ENCODE data around the gene HERC2. TPM values are rescaled to one million over a fixed set of nuclear protein-coding genes. Genes with fewer than 3 reads are reported as not detected.
"Not testable (repeated sequence)": the region's sequence is repeated elsewhere in the genome, so short reads cannot be mapped to it uniquely, and the experiment has no call there.

HERC2 gene
- total RNA-seq, 1 experiment from 2014 or later = 69.7 TPM

DNA sequence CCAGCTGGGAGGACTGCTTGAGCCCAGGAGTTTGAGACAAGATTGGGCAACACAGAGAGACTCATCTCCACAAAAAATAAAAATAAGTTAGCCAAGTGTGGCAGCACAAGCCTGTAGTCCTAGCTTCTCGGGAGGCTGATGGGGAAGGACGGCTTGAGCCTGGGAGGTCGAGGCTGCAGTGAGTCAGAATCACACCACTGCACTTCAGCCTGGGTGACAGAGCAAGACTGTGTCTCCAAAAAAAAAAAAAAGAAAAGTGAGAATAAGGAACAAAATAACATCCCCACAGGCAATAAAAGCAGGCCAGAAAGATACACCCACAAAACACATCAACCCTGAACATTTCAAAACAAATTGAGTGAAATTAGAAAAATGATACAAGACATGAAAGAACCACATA lies 174.2 kb downstream of the HERC2 start:
- H3K27me3 ChIP-seq (ENCODE audit: control insufficient read depth, insufficient read depth, low read length) = no peaks in the 10 kb centered on the region
- H3K27ac ChIP-seq (ENCODE audit: low read length) = no peak overlapping the region
- no peaks in the 10 kb centered on the region for H3K36me3 ChIP-seq (ENCODE audit: control insufficient read depth, insufficient read depth, low read length)
- H3K4me1 ChIP-seq (ENCODE audit: control insufficient read depth, insufficient read depth, low read length) = no peaks in the 10 kb centered on the region
- no peak for ATAC-seq
- intact Hi-C loops (cut with micrococcal nuclease; ENCODE audit: unreplicated experiment) (no loop called here), in situ Hi-C loops (cut with HindIII; ENCODE audit: low pct_unique_long_range_greater_than_20kb, low sequenced_read_pairs) (no loop called here)
- BruUV-seq (replicated peaks) = no TSS peak
- no peaks in the 10 kb centered on the region for H3K9me3 ChIP-seq (ENCODE audit: control insufficient read depth, insufficient read depth, low read depth, low read length)
- TF ChIP-seq, protein P1, sequence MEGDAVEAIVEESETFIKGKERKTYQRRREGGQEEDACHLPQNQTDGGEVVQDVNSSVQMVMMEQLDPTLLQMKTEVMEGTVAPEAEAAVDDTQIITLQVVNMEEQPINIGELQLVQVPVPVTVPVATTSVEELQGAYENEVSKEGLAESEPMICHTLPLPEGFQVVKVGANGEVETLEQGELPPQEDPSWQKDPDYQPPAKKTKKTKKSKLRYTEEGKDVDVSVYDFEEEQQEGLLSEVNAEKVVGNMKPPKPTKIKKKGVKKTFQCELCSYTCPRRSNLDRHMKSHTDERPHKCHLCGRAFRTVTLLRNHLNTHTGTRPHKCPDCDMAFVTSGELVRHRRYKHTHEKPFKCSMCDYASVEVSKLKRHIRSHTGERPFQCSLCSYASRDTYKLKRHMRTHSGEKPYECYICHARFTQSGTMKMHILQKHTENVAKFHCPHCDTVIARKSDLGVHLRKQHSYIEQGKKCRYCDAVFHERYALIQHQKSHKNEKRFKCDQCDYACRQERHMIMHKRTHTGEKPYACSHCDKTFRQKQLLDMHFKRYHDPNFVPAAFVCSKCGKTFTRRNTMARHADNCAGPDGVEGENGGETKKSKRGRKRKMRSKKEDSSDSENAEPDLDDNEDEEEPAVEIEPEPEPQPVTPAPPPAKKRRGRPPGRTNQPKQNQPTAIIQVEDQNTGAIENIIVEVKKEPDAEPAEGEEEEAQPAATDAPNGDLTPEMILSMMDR (IDR thresholded peaks at IDR 0.05) = no peak
- TF ChIP-seq TCF7L2 (IDR thresholded peaks at IDR 0.05; ENCODE audit: low read depth, low read length) (no peak), SIN3A (IDR thresholded peaks at IDR 0.05; ENCODE audit: borderline replicate concordance, insufficient read depth, low read depth, low read length) (no peak), POLR2AphosphoS5 (IDR thresholded peaks at IDR 0.05; ENCODE audit: low read depth, low read length) (no peak)
- TF ChIP-seq, protein P2, sequence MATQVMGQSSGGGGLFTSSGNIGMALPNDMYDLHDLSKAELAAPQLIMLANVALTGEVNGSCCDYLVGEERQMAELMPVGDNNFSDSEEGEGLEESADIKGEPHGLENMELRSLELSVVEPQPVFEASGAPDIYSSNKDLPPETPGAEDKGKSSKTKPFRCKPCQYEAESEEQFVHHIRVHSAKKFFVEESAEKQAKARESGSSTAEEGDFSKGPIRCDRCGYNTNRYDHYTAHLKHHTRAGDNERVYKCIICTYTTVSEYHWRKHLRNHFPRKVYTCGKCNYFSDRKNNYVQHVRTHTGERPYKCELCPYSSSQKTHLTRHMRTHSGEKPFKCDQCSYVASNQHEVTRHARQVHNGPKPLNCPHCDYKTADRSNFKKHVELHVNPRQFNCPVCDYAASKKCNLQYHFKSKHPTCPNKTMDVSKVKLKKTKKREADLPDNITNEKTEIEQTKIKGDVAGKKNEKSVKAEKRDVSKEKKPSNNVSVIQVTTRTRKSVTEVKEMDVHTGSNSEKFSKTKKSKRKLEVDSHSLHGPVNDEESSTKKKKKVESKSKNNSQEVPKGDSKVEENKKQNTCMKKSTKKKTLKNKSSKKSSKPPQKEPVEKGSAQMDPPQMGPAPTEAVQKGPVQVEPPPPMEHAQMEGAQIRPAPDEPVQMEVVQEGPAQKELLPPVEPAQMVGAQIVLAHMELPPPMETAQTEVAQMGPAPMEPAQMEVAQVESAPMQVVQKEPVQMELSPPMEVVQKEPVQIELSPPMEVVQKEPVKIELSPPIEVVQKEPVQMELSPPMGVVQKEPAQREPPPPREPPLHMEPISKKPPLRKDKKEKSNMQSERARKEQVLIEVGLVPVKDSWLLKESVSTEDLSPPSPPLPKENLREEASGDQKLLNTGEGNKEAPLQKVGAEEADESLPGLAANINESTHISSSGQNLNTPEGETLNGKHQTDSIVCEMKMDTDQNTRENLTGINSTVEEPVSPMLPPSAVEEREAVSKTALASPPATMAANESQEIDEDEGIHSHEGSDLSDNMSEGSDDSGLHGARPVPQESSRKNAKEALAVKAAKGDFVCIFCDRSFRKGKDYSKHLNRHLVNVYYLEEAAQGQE (IDR thresholded peaks at IDR 0.05; ENCODE audit: insufficient read depth in 1 of 2, low read depth in 2 of 2, low read length in 1 of 2) = no peak
- no peak overlapping the region for H3K4me3 ChIP-seq (ENCODE audit: low read depth in 2 of 2, low read length in 2 of 2)
- CTCF ChIA-PET = no interaction called here
- POLR2A ChIA-PET = no interaction called here
- no peak for DNase-seq (ENCODE audit: low read depth, low spot score)

DNA sequence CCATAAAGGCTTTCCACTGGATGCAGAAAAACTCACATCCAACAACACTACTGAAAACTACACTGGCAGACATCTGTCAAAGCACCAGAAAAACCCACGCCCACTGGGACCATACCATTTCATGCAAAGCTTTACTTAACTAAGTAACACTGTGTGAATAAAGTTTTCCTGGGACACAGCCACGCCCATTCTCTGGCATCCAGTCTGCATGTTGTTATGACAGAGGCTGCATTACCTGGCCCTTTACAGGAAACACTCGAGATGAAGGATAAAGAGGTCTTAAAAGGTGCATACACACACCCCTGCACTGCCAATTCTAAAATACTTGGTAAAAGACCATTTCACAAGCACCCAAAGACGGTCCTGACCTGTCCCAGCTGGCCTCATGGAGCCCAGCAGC lies 176.6 kb downstream of the HERC2 start:
- in situ Hi-C loops (cut with HindIII; ENCODE audit: low pct_unique_long_range_greater_than_20kb, low sequenced_read_pairs); H3K27ac ChIP-seq (ENCODE audit: low read length); H3K27me3 ChIP-seq (ENCODE audit: control insufficient read depth, insufficient read depth, low read length); POLR2A ChIA-PET; BruUV-seq (replicated peaks); DNase-seq (ENCODE audit: low read depth, low spot score); CTCF ChIA-PET; H3K4me3 ChIP-seq (ENCODE audit: low read depth in 2 of 2, low read length in 2 of 2); intact Hi-C loops (cut with micrococcal nuclease; ENCODE audit: unreplicated experiment); H3K36me3 ChIP-seq (ENCODE audit: control insufficient read depth, insufficient read depth, low read length); H3K4me1 ChIP-seq (ENCODE audit: control insufficient read depth, insufficient read depth, low read length); H3K9me3 ChIP-seq (ENCODE audit: control insufficient read depth, insufficient read depth, low read depth, low read length); ATAC-seq: not testable (repeated sequence)

DNA sequence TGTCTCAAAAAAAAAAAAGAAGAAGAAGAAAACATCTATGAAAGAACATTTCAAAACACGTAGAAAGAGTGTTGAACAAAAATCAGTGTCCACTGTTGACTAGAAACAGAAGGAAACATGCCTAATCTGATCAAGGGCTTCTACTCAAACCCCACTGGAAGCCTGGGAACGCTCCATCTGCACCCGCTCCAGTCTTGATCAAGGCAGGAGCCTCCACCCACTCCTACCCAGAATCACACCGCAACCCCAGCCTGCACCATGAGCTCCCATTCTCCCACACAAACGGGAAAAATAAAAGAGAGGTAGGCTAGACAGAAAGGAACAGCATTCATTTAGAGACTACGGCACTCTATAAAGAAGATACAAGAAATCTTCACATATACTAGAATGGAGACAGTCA lies 181.9 kb downstream of the HERC2 start:
- intact Hi-C loops (cut with micrococcal nuclease; ENCODE audit: unreplicated experiment) (no loop called here), in situ Hi-C loops (cut with HindIII; ENCODE audit: low pct_unique_long_range_greater_than_20kb, low sequenced_read_pairs) (no loop called here)
- TF ChIP-seq, protein P1 (IDR thresholded peaks at IDR 0.05) = no peak
- TF ChIP-seq TCF7L2 (IDR thresholded peaks at IDR 0.05; ENCODE audit: low read depth, low read length) = no peak
- no peak for TF ChIP-seq POLR2AphosphoS5 (IDR thresholded peaks at IDR 0.05; ENCODE audit: low read depth, low read length)
- TF ChIP-seq, protein P2 (IDR thresholded peaks at IDR 0.05; ENCODE audit: insufficient read depth in 1 of 2, low read depth in 2 of 2, low read length in 1 of 2) = no peak
- TF ChIP-seq SIN3A (IDR thresholded peaks at IDR 0.05; ENCODE audit: borderline replicate concordance, insufficient read depth, low read depth, low read length) = no peak
- Histone ChIP-seq H3K4me3 (ENCODE audit: low read depth in 2 of 2, low read length in 2 of 2) (no peak overlapping the region), H3K36me3 (ENCODE audit: control insufficient read depth, insufficient read depth, low read length) (no peaks in the 10 kb centered on the region), H3K27me3 (ENCODE audit: control insufficient read depth, insufficient read depth, low read length) (no peaks in the 10 kb centered on the region), H3K27ac (ENCODE audit: low read length) (no peak overlapping the region), H3K9me3 (ENCODE audit: control insufficient read depth, insufficient read depth, low read depth, low read length) (no peaks in the 10 kb centered on the region), H3K4me1 (ENCODE audit: control insufficient read depth, insufficient read depth, low read length) (no peaks in the 10 kb centered on the region)
- DNase-seq (ENCODE audit: low read depth, low spot score) (no peak), ATAC-seq (no peak)
- ChIA-PET POLR2A (no interaction called here), CTCF (no interaction called here)
- no TSS peak for BruUV-seq (replicated peaks)
